Caco-2 (cell line): ENCODE measurements around the gene WASHC3. TPM values are rescaled to one million over a fixed set of nuclear protein-coding genes. Genes with fewer than 3 reads are reported as not detected.
A peak's percentile ranks its signal among the peaks of the same experiment; 100 is the strongest.

ENCODE experiments used
- BruUV-seq: library from RNA; stranded (reverse); fragments of 400-500 nt; replicated peaks from 2 replicates; lab custom pipeline; 2021; lab: Mats Ljungman, UMichigan
- CTCF ChIA-PET: fragments of 300-600 bp; sonication (Branson Sonifier 250); formaldehyde crosslinking; loops from one replicate; lab custom pipeline; 2022; ENCODE audit warnings: antibody characterized with exemption; lab: Charles Lee
- POLR2A ChIA-PET: fragments of 300-600 bp; sonication (Branson Sonifier 250); formaldehyde crosslinking; loops from one replicate; lab custom pipeline; 2022; ENCODE audit warnings: antibody characterized with exemption; lab: Charles Lee
- DNase-seq, 2 experiments: peaks; one replicate each; pipeline versions ENCODE4 v3.0.0 to v3.0.0-alpha.2; 2020 to 2022
- H3K27me3 ChIP-seq: replicated peaks from 2 replicates; pipeline ENCODE4 v1.6.0; 2011; ENCODE audit warnings: low read length; ENCODE audit not compliant: control insufficient read depth, insufficient read depth
- H3K36me3 ChIP-seq: 2 replicates; pipeline ENCODE4 v1.5.1; 2011; ENCODE audit warnings: low read length; ENCODE audit not compliant: control insufficient read depth, insufficient read depth
- H3K4me1 ChIP-seq: fragments of 250-450 bp; sonication (Bioruptor Pico); 2 replicates; pipeline ENCODE4 v1.5.1; 2020; ENCODE audit warnings: mild to moderate bottlenecking
- H3K4me3 ChIP-seq: 2 replicates; pipeline ENCODE4 v1.5.1; 2011; ENCODE audit warnings: low read depth, mild to moderate bottlenecking, control low read depth, low read length
- H3K9me3 ChIP-seq: fragments of 250-450 bp; sonication (Bioruptor Pico); 2 replicates; pipeline ENCODE4 v1.5.1; 2020; ENCODE audit warnings: mild to moderate bottlenecking, moderate library complexity
- H3K27ac Mint-ChIP-seq: one replicate; pipeline ENCODE4 v1.8.0; 2022; ENCODE audit warnings: mixed read lengths; ENCODE audit not compliant: unreplicated experiment
- H3K27me3 Mint-ChIP-seq: one replicate; pipeline ENCODE4 v1.8.0; 2022; ENCODE audit warnings: mixed read lengths; ENCODE audit not compliant: insufficient read depth, unreplicated experiment
- H3K36me3 Mint-ChIP-seq: one replicate; pipeline ENCODE4 v1.8.0; 2022; ENCODE audit warnings: mild to moderate bottlenecking, mixed read lengths; ENCODE audit not compliant: insufficient read depth, unreplicated experiment
- H3K4me1 Mint-ChIP-seq: one replicate; pipeline ENCODE4 v1.8.0; 2022; ENCODE audit warnings: low read depth, mixed read lengths; ENCODE audit not compliant: unreplicated experiment
- H3K4me3 Mint-ChIP-seq: one replicate; pipeline ENCODE4 v1.8.0; 2022; ENCODE audit warnings: mild to moderate bottlenecking, moderate library complexity, mixed read lengths; ENCODE audit not compliant: unreplicated experiment
- H3K9me3 Mint-ChIP-seq: one replicate; pipeline ENCODE4 v1.8.0; 2022; ENCODE audit warnings: mixed read lengths; ENCODE audit not compliant: unreplicated experiment
- CTCF ChIP-seq, 2 experiments: fragments of 200-600 bp in 1 of 2; IDR thresholded peaks; 1 replicate in 1 of 2; 2 replicates in 1 of 2; pipeline versions ENCODE4 v1.5.1 to v1.8.0; 2011 to 2022; ENCODE audit warnings: antibody characterized with exemption in 1 of 2, control low read depth in 1 of 2, inconsistent platforms in 1 of 2, low read depth in 1 of 2, low read length in 1 of 2, mild to moderate bottlenecking in 1 of 2, moderate library complexity in 1 of 2; ENCODE audit not compliant: insufficient read depth in 1 of 2, severe bottlenecking in 1 of 2, unreplicated experiment in 1 of 2
- intact Hi-C: fragments of 100-400 bp; cut with micrococcal nuclease; formaldehyde crosslinking; loops from one replicate; pipeline ENCODE4 v1.10.0; 2022; ENCODE audit not compliant: unreplicated experiment
- total RNA-seq: library from RNA; stranded (reverse); gene quantifications from 2 replicates; pipeline ENCODE4 v1.2.3, GENCODE V29; 2022

The WASHC3 gene
- total RNA-seq, 1 experiment from 2014 or later = 40.4 TPM

GRCh38 chr12:102059343-102059742 is 2.4 kb downstream of the WASHC3 start:
- no TSS peak for BruUV-seq
- Mint-ChIP-seq H3K4me3 (no peak overlapping the region), H3K36me3 (peaks cover 35% of the 10 kb centered on the region), H3K4me1 (peaks cover 16% of the 10 kb centered on the region), H3K9me3 (peaks cover 19% of the 10 kb centered on the region), H3K27ac (peak overlapping the region; percentile 79), H3K27me3 (no peaks in the 10 kb centered on the region)
- TF ChIP-seq CTCF (IDR thresholded peaks at IDR 0.05; ENCODE audit: insufficient read depth in 1 of 2, low read depth in 1 of 2, low read length in 1 of 2, severe bottlenecking in 1 of 2, unreplicated experiment in 1 of 2) = no peak
- ChIA-PET CTCF (interaction anchor here (0.6 to 1.1 kb wide), 2 partner anchors 16 to 119 kb away, joined by 3 to 7 read pairs; no protein-coding TSS in a partner anchor), POLR2A (interaction anchor here (0.7 to 0.8 kb wide), 2 partner anchors 8 to 15 kb away, joined by 3 read pairs; no protein-coding TSS in a partner anchor)
- no peaks in the 10 kb centered on the region for H3K27me3 ChIP-seq
- peaks cover 20% of the 10 kb centered on the region for H3K4me1 ChIP-seq
- no peak overlapping the region for H3K4me3 ChIP-seq
- H3K36me3 ChIP-seq = no peaks in the 10 kb centered on the region
- peak; percentile 49 to 75 for DNase-seq
- no peaks in the 10 kb centered on the region for H3K9me3 ChIP-seq
- intact Hi-C loops = loop anchor here (1.0 kb wide), 2 partner anchors 8 to 119 kb away; no protein-coding TSS in a partner anchor

GRCh38 chr12:102054345-102054744 is 7.4 kb downstream of the WASHC3 start:
- DNase-seq = no peak
- no TSS peak for BruUV-seq
- Mint-ChIP-seq H3K27ac (peak overlapping the region; percentile 41), H3K4me1 (peaks cover 33% of the 10 kb centered on the region), H3K4me3 (no peak overlapping the region), H3K36me3 (peaks cover 25% of the 10 kb centered on the region), H3K27me3 (no peaks in the 10 kb centered on the region), H3K9me3 (peaks cover 28% of the 10 kb centered on the region)
- no peak for TF ChIP-seq CTCF (IDR thresholded peaks at IDR 0.05; ENCODE audit: insufficient read depth in 1 of 2, low read depth in 1 of 2, low read length in 1 of 2, severe bottlenecking in 1 of 2, unreplicated experiment in 1 of 2)
- POLR2A ChIA-PET = no interaction called here
- CTCF ChIA-PET = no interaction called here
- Histone ChIP-seq H3K9me3 (0 out of 2 replicates have a peak, but pooled peaks cover 3% of the 10 kb centered on the region), H3K4me3 (no peak overlapping the region), H3K27me3 (no peaks in the 10 kb centered on the region), H3K36me3 (no peaks in the 10 kb centered on the region), H3K4me1 (peaks cover 27% of the 10 kb centered on the region)
- intact Hi-C loops = no loop called here

- H3K27me3 ChIP-seq = no peaks in the 10 kb centered on the region
- no peak for DNase-seq
- Mint-ChIP-seq H3K27me3 (no peaks in the 10 kb centered on the region), H3K9me3 (peaks cover 28% of the 10 kb centered on the region), H3K36me3 (peaks cover 25% of the 10 kb centered on the region), H3K4me3 (no peak overlapping the region), H3K4me1 (peaks cover 25% of the 10 kb centered on the region), H3K27ac (peak overlapping the region; percentile 16)
- intact Hi-C loops = no loop called here
- H3K9me3 ChIP-seq = 0 out of 2 replicates have a peak, but pooled peaks cover 3% of the 10 kb centered on the region
- TF ChIP-seq CTCF (IDR thresholded peaks at IDR 0.05; ENCODE audit: insufficient read depth in 1 of 2, low read depth in 1 of 2, low read length in 1 of 2, severe bottlenecking in 1 of 2, unreplicated experiment in 1 of 2) = no peak
- ChIA-PET CTCF (no interaction called here), POLR2A (no interaction called here)
- H3K36me3 ChIP-seq = no peaks in the 10 kb centered on the region
- H3K4me1 ChIP-seq = peaks cover 17% of the 10 kb centered on the region
- no TSS peak for BruUV-seq
- no peak overlapping the region for H3K4me3 ChIP-seq
Measured at GRCh38 chr12:102053062-102053349, 8.8 kb downstream of the WASHC3 start.
